Motor neuron (in vitro differentiated cells): ENCODE data around the gene SLC38A4. TPM values are rescaled to one million over a fixed set of nuclear protein-coding genes. Genes with fewer than 3 reads are reported as not detected.
"Not testable (repeated sequence)": the region's sequence is repeated elsewhere in the genome, so short reads cannot be mapped to it uniquely, and the experiment has no call there.

ENCODE experiments used
- ATAC-seq, 8 experiments: fragments of 200-7000 bp; cut with Tn5 transposase; replicated peaks in 6 of 8; 2 replicates each; pipeline ENCODE4 v1.8.0; 2021; ENCODE audit warnings: mild to moderate bottlenecking in 8 of 8, moderate library complexity in 8 of 8
- H3K27ac ChIP-seq, 2 donors: fragments of 250-450 bp; sonication (Bioruptor Pico); 2 replicates each; pipeline ENCODE4 v1.9.0; 2021; ENCODE audit warnings: antibody characterized with exemption in 2 of 2, mild to moderate bottlenecking in 2 of 2, moderate library complexity in 1 of 2
- H3K4me1 ChIP-seq, 2 donors: fragments of 250-450 bp; sonication (Bioruptor Pico); replicated peaks in 1 of 2; 2 replicates each; pipeline ENCODE4 v1.6.1; 2021; ENCODE audit warnings: antibody characterized with exemption in 2 of 2, mild to moderate bottlenecking in 2 of 2, moderate library complexity in 1 of 2
- H3K4me3 ChIP-seq, 5 donors: fragments of 250-450 bp; sonication (Bioruptor Pico); 2 replicates each; pipeline ENCODE4 v1.9.0; 2021; ENCODE audit warnings: antibody characterized with exemption in 5 of 5, mild to moderate bottlenecking in 5 of 5, moderate library complexity in 4 of 5
- WGBS, 10 experiments: fragments of 450-650 bp; shearing (Covaris generic); methylation state at CpG; one replicate each; pipeline ENCODE4 v1.0.0; 2022; 5-methylcytosine and 5-hydroxymethylcytosine counted together
- in situ Hi-C, 9 experiments: fragments of 400-800 bp; cut with MboI; loops; one replicate each; pipeline ENCODE4 v1.15.0; 2021; ENCODE audit warnings: low sequenced_read_pairs in 9 of 9, low pct_unique_long_range_greater_than_20kb in 2 of 9; ENCODE audit not compliant: unreplicated experiment in 9 of 9
- total RNA-seq, 8 experiments: library from RNA; unstranded; fragments of 300-600 nt; gene quantifications; 2 replicates each; pipeline versions ENCODE4 v1.2.3 to v1.2.4, GENCODE V29; 2022

The SLC38A4 gene
- total RNA-seq, 8 experiments from 2014 or later, result 0.08 to 82.9 (median 0.28) TPM

DNA sequence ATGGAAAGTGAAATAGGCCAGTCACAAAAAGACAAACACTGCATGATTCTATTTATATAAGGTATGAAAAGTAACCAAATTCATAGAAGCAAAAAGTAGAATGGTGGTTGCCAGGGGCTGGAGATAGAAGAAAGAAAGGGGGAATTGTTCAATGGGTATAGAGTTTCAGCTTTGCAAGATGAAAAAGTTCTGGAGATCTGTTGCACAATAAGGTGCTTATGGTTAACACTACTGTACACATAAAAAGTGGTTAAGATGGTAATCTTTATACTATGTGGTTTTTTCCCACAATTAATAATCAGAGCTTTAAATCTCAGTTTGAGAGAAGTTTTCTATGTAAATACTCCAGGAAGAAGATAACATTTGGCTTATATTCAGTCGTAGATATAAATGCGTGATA, 73.4 kb downstream of the SLC38A4 start:
- no peak overlapping the region for H3K27ac ChIP-seq
- ATAC-seq, result peak in 2 of 8 experiments; percentile 26 to 79
- in situ Hi-C loops, result no loop called here
- 27 to 100% (median 88%) methylated on average over 1 to 2 of the region's 2 CpGs; no CpG with 5 or more reads in 2 of the 10 experiments for WGBS, 10 experiments
- no peaks in the 10 kb centered on the region for H3K4me1 ChIP-seq
- H3K4me3 ChIP-seq, result no peak overlapping the region

DNA sequence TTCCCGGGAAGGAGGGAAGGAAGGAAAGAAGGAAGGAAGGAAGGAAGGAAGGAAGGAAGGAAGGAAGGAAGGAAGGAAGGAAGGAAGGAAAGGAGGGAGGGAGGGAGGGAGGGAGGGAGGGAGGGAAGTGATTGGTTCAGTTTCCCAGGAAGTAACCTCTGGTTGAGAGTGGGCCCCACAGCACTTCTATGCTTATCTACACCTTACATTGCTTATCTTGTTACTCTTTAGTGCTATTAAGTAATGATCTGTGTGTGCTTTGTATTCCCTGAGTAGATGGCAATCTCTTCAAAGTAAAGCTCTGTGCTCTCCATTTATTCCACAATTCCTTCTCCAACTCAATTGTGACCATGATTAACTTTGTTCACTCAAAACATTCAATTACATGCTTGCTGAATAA, 74.6 kb downstream of the SLC38A4 start:
- no peak overlapping the region for H3K4me3 ChIP-seq
- no peaks in the 10 kb centered on the region for H3K4me1 ChIP-seq
- in situ Hi-C loops, result no loop called here
- no peak overlapping the region for H3K27ac ChIP-seq
- no peak for ATAC-seq
- no CpG with 5 or more reads among the region's 1 CpG for WGBS, 10 experiments

DNA sequence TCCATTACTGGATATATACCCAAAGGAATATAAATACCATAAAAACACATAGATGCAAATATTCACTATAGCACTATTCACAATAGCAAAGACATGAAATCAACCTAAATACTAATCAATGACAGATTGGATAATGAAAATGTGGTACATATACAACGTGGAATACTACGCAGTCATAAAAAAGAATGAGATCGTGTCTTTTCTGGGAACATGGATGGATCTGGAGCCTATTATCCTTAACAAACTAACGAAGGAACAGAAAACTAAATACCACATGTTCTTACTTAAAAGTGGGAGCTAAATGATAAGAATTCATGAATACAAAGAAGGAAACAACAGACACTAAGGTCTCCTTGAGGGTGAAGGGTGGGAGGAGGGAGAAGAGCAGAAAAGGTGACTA, 76.5 kb downstream of the SLC38A4 start:
- 76 to 100% (median 86%) methylated on average over 1 to 4 of the region's 4 CpGs; no CpG with 5 or more reads in 1 of the 10 experiments for WGBS, 10 experiments
- no peak overlapping the region for H3K27ac ChIP-seq

DNA sequence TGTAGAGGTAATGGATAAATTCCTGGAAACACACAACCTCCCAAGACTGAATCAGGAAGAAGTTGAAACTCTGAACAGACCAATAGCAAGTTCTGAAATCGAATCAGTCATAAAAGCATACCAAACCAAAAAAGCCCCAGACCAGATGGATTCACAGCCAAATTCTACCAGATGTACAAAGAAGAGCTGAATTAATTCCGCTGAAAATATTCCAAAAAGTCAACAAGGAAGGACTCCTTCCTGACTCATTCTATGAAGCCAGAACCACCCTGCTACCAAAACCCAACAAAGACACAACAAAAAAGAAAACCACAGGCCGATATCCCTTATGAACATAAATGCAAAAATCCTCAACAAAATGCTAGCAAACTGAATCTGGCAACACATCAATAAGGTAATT, 81.5 kb downstream of the SLC38A4 start:
- WGBS, 10 experiments, result 0 to 79% (median 60%) methylated on average over 1 to 3 of the region's 3 CpGs; no CpG with 5 or more reads in 1 of the 10 experiments
- in situ Hi-C loops, result no loop called here
- Histone ChIP-seq H3K4me3 (no peak overlapping the region), H3K27ac (no peak overlapping the region), H3K4me1 (no peaks in the 10 kb centered on the region)
- ATAC-seq, result peak in 2 of 8 experiments; percentile 70 to 85

More for the DNA sequence above, 76.5 kb downstream of the SLC38A4 start:
- no peak for ATAC-seq
- Histone ChIP-seq H3K4me3 (no peak overlapping the region), H3K4me1 (no peaks in the 10 kb centered on the region)
- in situ Hi-C loops, result no loop called here

DNA sequence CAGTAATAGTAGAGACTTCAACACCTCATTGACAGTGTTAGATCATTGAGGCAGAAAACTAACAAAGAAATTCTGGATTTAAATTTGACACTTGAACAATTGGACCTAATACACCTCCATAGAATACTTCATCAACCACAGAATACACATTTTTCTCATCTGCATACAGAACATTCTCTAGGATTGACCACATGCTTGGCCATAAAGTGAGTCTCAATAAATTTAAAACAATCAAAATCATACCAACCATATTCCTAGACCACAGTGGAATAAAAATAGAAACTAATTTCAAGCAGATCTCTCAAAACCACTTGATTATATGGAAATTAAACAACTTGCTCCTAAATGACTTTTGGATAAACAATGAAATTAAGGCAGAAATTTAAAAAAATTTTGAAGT, 82.3 kb downstream of the SLC38A4 start:
- in situ Hi-C loops, result no loop called here
- H3K4me1 ChIP-seq, result no peaks in the 10 kb centered on the region
- no peak overlapping the region for H3K4me3 ChIP-seq
- no peak overlapping the region for H3K27ac ChIP-seq
- ATAC-seq, result no peak

DNA sequence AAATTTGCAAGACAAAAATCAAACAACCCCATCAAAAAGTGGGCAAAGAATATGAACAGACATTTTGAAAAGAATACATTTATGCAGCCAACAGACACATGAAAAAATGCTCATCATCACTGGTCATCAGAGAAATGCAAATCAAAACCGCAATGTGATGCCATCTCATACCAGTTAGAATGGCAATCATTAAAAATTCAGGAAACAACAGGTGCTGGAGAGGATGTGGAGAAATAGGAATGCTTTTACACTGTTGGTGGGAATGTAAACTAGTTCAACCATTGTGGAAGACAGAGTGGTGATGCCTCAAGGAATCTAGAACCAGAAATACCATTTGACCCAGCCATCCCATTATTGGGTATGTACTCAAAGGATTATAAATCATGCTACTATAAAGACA, 83.5 kb downstream of the SLC38A4 start:
- H3K4me1 ChIP-seq, in situ Hi-C loops, H3K4me3 ChIP-seq, H3K27ac ChIP-seq, ATAC-seq: not testable (repeated sequence)
- 100% methylated on average over 1 of the region's 1 CpG; no CpG with 5 or more reads in 5 of the 10 experiments for WGBS, 10 experiments

DNA sequence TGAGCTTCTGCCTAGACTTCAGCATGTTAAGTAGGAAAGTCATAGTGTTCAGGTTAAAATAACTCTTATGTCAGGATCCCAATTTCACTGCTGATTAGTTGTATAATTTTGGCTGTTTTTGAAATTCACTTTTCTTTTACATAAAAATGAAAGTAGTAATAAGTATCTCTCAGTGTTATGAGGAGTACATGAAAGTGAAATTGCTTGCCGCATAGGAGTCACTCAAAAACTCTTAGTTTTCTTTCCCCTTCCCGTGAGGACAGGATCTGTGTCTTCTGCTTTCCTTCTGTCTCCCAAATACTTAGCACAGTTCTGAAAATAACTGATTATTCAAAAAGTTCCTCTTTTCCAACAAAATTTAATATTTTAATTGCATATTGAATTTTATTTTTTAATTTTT, 100.5 kb downstream of the SLC38A4 start:
- 65 to 100% (median 96%) methylated on average over 1 to 2 of the region's 2 CpGs; no CpG with 5 or more reads in 1 of the 10 experiments for WGBS, 10 experiments
- no peak overlapping the region for H3K4me3 ChIP-seq
- ATAC-seq, result no peak
- in situ Hi-C loops, result no loop called here
- no peaks in the 10 kb centered on the region for H3K4me1 ChIP-seq
- no peak overlapping the region for H3K27ac ChIP-seq

DNA sequence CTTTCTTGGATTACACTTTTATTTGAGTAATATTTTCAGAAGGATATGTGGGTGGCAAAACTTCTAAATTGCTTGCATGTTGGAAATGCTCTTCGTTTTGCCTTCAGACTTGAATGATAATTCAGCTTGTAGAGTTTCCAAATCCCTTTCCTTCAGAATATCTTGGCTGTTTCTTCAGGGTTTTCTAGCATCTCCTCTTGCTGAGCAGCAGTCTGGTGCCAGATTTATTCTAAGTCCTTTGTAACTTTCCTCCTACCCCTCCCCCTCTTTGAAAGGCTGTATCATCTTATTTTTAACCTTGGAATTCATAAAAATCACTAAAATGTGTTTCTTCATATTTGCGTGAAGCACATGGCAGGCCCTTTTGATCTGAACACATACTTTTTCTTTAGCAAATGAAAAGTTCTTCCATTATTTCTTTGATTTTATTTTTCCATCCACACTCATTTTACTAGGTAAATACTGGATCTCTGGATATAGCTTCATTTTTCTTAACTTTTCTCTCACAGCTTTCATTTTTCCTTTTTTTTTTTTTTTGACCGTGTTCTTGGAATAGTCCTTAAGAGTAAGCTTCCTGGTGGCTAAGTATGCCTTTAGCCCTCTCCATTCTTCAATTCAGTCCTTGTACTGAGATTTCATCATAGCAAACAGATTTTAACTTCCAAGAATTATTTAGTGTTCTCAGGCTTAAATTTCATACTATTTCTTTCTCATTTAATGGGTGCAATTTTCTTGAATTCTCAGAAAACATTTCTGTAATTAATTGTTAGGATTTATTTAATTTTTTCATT, 102.0 kb downstream of the SLC38A4 start:
- H3K4me1 ChIP-seq, result no peaks in the 10 kb centered on the region
- ATAC-seq, result no peak
- in situ Hi-C loops, result no loop called here
- WGBS, 10 experiments, result 40 to 100% (median 64%) methylated on average over 2 to 3 of the region's 3 CpGs
- H3K27ac ChIP-seq, result no peak overlapping the region
- H3K4me3 ChIP-seq, result no peak overlapping the region

DNA sequence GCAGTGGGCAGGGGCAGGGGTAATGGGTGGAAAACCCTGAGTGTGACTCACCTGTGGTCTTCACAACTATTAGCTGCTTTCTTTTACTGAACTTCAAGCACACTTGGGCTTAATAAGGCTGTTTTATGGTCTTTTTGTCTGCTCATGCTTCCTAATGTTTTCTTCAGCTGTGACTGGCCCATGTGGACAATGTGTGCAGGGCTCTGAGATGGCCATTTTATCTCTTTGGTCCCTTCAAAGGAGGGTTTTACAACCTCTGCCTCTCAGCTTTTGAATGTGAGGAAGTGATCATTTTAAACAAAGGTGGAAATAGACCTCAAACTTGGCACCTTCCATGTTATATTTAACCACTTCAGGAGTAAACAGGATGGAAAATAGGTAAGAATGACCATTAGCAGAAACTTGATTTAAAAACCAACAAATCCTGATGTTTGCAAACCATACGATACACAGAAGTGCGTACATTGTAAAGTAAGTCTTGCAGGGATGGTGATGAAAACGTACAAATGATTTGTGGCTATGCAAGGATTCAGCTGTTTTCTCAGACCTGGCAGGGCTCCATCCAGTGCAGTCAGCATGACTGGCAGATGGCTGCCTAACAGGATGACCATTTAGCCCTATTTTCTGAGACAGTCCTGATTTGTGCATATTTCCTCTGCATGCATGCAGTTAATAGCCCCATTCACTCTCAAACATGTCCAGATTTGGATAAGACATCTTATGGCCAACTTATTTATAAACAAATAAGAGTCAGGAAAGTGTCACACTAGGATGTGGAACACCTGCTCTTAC, 103.2 kb downstream of the SLC38A4 start:
- WGBS, 10 experiments, result 0 to 100% (median 60%) methylated on average over 1 to 3 of the region's 3 CpGs; no CpG with 5 or more reads in 3 of the 10 experiments
- no peaks in the 10 kb centered on the region for H3K4me1 ChIP-seq
- ATAC-seq, result peak in 3 of 8 experiments; percentile 91 to 96 (median 91)
- no peak overlapping the region for H3K27ac ChIP-seq
- in situ Hi-C loops, result no loop called here
- no peak overlapping the region for H3K4me3 ChIP-seq

DNA sequence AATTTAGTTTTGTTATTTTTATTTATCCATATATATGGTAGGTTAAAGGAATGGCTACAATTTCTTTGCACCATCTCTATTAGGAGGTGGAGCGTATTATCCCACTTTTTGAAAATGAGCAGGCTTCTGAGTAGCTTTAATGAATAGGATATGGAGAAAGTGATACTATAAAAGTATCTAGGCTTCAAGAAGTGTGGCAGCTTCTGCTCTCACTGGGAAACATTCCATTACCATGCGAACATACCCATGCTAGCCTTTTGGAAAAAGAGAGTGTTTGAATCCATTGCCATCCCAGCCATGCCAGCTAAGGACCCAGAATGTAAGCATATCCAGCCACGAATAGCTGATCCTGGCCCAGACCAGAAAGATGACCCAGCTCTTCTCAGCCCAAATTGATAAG, 107.3 kb downstream of the SLC38A4 start:
- ATAC-seq, result no peak
- no peaks in the 10 kb centered on the region for H3K4me1 ChIP-seq
- H3K4me3 ChIP-seq, result no peak overlapping the region
- in situ Hi-C loops, result no loop called here
- H3K27ac ChIP-seq, result no peak overlapping the region
- WGBS, 10 experiments, result 52 to 100% (median 92%) methylated on average over 1 to 3 of the region's 3 CpGs; no CpG with 5 or more reads in 1 of the 10 experiments

DNA sequence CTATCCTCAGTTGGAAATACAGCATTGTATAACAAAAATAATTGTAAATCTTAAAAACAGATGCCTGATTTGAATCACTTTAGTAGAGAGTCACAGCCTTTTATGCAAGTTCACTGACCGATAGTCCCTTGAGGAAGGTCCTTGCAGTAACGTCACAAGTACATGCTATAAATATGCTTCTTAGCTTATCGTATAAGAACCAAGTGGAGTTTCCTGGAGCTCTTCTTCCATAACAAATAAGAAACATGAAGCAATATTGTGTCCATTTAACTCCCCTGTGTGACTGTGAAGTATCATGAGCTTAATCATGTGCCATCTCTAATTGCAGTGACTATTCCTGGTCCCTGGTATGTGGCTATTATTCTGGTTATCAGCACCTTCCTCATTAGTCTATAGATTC, 107.9 kb downstream of the SLC38A4 start:
- in situ Hi-C loops, result no loop called here
- Histone ChIP-seq H3K4me3 (no peak overlapping the region), H3K4me1 (no peaks in the 10 kb centered on the region), H3K27ac (no peak overlapping the region)
- ATAC-seq, result no peak
- 68 to 100% (median 95%) methylated on average over 2 to 3 of the region's 3 CpGs; no CpG with 5 or more reads in 1 of the 10 experiments for WGBS, 10 experiments

DNA sequence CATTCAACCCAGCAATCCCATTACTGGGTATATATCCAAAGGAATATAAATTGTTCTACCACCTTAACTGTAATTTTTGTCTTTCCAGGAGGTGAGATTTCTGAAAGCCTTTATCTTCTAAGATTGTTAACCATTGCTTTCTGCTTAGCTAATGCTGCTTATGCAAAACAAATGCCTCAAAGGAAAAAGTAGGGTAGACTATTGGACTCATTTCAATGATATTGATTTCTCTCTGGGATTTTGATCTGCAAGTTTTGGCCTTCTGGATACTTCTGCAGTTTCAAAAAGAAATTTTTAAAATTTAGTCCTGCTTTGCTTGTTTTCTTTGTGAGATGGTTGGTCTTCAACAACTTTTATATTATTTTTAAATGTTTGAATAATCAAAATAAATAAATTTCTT, 108.6 kb downstream of the SLC38A4 start:
- Histone ChIP-seq H3K4me1 (no peaks in the 10 kb centered on the region), H3K27ac (no peak overlapping the region), H3K4me3 (no peak overlapping the region)
- in situ Hi-C loops, result no loop called here
- no peak for ATAC-seq
